Neural cell (in vitro differentiated cells): ENCODE measurements around the gene MGAT4C.

Experiments
- EP300 ChIP-seq: fragments of 450-650 bp; conservative IDR thresholded peaks from 2 replicates; pipeline ENCODE4 v1.6.1; 2014; ENCODE audit warnings: antibody characterized with exemption, mild to moderate bottlenecking, moderate library complexity; ENCODE audit not compliant: poor library complexity, severe bottlenecking
- EZH2 ChIP-seq: fragments of 200-600, 300-800 bp; shearing (Covaris generic), sonication (generic); IDR thresholded peaks from 2 replicates; pipeline ENCODE4 v1.6.1; 2014; ENCODE audit warnings: antibody characterized with exemption, low read length, borderline replicate concordance, mild to moderate bottlenecking; ENCODE audit not compliant: insufficient read depth, poor library complexity, severe bottlenecking
- POLR2AphosphoS5 ChIP-seq: IDR thresholded peaks from 2 replicates; pipeline ENCODE4 v1.6.1; 2012
- TF ChIP-seq, protein P1 (sequence below): fragments of 450-650 bp; IDR thresholded peaks from 2 replicates; pipeline ENCODE4 v1.5.1; 2014; ENCODE audit warnings: antibody characterized with exemption, mild to moderate bottlenecking, moderate library complexity; ENCODE audit not compliant: poor library complexity, severe bottlenecking

DNA sequence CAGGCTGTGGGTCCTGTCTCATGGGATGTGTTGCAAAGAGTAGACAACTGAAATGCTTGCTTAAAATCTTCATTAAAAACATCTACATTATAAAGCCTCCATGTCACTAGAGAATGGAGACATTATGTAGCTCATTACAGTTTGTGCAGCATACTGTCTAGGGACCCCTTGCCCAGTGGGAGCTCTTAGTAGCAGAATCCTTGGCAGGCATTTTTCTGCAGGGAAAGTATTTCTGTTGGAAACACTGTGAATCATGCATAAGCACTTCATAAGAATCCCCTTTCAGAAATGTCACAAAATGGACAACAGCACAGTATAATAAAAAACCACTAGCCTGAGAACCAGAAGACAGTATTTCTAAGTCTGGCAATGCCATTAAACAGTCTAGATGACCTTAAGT is 174.3 kb downstream of the MGAT4C start:
- TF ChIP-seq, protein P1, sequence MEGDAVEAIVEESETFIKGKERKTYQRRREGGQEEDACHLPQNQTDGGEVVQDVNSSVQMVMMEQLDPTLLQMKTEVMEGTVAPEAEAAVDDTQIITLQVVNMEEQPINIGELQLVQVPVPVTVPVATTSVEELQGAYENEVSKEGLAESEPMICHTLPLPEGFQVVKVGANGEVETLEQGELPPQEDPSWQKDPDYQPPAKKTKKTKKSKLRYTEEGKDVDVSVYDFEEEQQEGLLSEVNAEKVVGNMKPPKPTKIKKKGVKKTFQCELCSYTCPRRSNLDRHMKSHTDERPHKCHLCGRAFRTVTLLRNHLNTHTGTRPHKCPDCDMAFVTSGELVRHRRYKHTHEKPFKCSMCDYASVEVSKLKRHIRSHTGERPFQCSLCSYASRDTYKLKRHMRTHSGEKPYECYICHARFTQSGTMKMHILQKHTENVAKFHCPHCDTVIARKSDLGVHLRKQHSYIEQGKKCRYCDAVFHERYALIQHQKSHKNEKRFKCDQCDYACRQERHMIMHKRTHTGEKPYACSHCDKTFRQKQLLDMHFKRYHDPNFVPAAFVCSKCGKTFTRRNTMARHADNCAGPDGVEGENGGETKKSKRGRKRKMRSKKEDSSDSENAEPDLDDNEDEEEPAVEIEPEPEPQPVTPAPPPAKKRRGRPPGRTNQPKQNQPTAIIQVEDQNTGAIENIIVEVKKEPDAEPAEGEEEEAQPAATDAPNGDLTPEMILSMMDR = no peak
- TF ChIP-seq EZH2 = no peak
- peak; percentile 63 for TF ChIP-seq POLR2AphosphoS5
- peak; percentile 69 for TF ChIP-seq EP300
